GM12878 (cell line): ENCODE results near the gene KCND3.

Experiments used
- TAF1 ChIP-seq: IDR thresholded peaks from 2 replicates; pipeline ENCODE4 v1.6.1; 2011; ENCODE audit warnings: mild to moderate bottlenecking, low read depth, low read length, borderline replicate concordance
- TF ChIP-seq, protein P1 (sequence below), 3 experiments: IDR thresholded peaks in 2 of 3; conservative IDR thresholded peaks in 1 of 3; 2 replicates each; pipeline ENCODE4 v1.5.1; 2011; ENCODE audit warnings: low read depth in 3 of 3, low read length in 3 of 3, mild to moderate bottlenecking in 3 of 3, control low read depth in 2 of 3, moderate library complexity in 2 of 3, inconsistent platforms in 1 of 3, mixed read lengths in 1 of 3; ENCODE audit not compliant: control insufficient read depth in 2 of 3, insufficient read depth in 1 of 3; ENCODE audit errors: extremely low read depth in 1 of 3

- TF ChIP-seq, protein P1, sequence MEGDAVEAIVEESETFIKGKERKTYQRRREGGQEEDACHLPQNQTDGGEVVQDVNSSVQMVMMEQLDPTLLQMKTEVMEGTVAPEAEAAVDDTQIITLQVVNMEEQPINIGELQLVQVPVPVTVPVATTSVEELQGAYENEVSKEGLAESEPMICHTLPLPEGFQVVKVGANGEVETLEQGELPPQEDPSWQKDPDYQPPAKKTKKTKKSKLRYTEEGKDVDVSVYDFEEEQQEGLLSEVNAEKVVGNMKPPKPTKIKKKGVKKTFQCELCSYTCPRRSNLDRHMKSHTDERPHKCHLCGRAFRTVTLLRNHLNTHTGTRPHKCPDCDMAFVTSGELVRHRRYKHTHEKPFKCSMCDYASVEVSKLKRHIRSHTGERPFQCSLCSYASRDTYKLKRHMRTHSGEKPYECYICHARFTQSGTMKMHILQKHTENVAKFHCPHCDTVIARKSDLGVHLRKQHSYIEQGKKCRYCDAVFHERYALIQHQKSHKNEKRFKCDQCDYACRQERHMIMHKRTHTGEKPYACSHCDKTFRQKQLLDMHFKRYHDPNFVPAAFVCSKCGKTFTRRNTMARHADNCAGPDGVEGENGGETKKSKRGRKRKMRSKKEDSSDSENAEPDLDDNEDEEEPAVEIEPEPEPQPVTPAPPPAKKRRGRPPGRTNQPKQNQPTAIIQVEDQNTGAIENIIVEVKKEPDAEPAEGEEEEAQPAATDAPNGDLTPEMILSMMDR (IDR thresholded peaks at IDR 0.05 in 2 of 3, conservative IDR thresholded peaks at IDR 0.05 in 1 of 3; ENCODE audit: control insufficient read depth in 2 of 3, extremely low read depth in 1 of 3, insufficient read depth in 1 of 3, low read depth in 3 of 3, low read length in 3 of 3): no peak
- no peak for TF ChIP-seq TAF1
These were observed 104.6 kb downstream of the KCND3 start for GRCh38 chr1:111884772-111885443.
